ENCODE data around the gene PAXX.

- TF ChIP-seq CTCF (IDR thresholded peaks at IDR 0.05) (no peak), POLR2A (IDR thresholded peaks at IDR 0.05) (no peak)
Measured at GRCh38 chr9:137007816-137008270, 15.6 kb downstream of the PAXX start.

All from tibial nerve (tissue), 3 donors.